K562 (cell line): ENCODE measurements around the gene ANKS1A. TPM values are rescaled to one million over a fixed set of nuclear protein-coding genes. Genes with fewer than 3 reads are reported as not detected.
A peak's percentile ranks its signal among the peaks of the same experiment; 100 is the strongest.

Experiments used
- ATAC-seq: fragments of 200-7000 bp; cut with Tn5 transposase; 3 replicates; pipeline ENCODE4 v1.9.1; 2020; ENCODE audit warnings: moderate library complexity
- BruUV-seq: library from RNA; stranded (reverse); fragments of 400-500 nt; replicated peaks from 2 replicates; lab custom pipeline; 2021; lab: Mats Ljungman, UMichigan
- CTCF ChIA-PET: fragments of 300-600 bp; formaldehyde crosslinking; extraction: SDS; loops from one replicate; lab custom pipeline; 2021; ENCODE audit warnings: low intra/inter-chr PET ratio; lab: Yijun Ruan, JAX
- POLR2A ChIA-PET: fragments of 300-600, 350-650 bp; sonication (Branson Sonifier 250); formaldehyde crosslinking; extraction: SDS; loops from one replicate; lab custom pipeline; 2021; ENCODE audit warnings: antibody characterized with exemption, inconsistent platforms; lab: Yijun Ruan, JAX
- DNase-seq, 4 experiments: peaks; one replicate each; pipeline versions ENCODE4 v3.0.0 to v3.0.0-alpha.2; 2011 to 2018; ENCODE audit warnings: low spot score in 3 of 4, mixed read lengths in 3 of 4; ENCODE audit errors: extremely low read depth in 1 of 4
- FAIRE-seq: peaks from 2 replicates; lab custom pipeline; 2011; peaks lifted over from hg19 to GRCh38; lab: Jason Lieb, UNC
- H2AFZ ChIP-seq: 2 replicates; pipeline ENCODE4 v1.6.0; 2011; ENCODE audit warnings: low read depth, low read length, control low read depth, inconsistent platforms
- H3K27ac ChIP-seq: fragments of 200-600 bp; 3 replicates; pipeline ENCODE4 v1.8.0; 2011; ENCODE audit warnings: low read depth, mild to moderate bottlenecking, control low read depth, inconsistent platforms, low read length, moderate library complexity, mixed read lengths; ENCODE audit errors: extremely low read depth
- H3K27me3 ChIP-seq, 2 experiments: fragments of 300-600 bp in 1 of 2; 2 replicates in 1 of 2; 3 replicates in 1 of 2; pipeline versions ENCODE4 v1.6.0 to v1.8.0; 2011; ENCODE audit warnings: inconsistent platforms in 2 of 2, low read length in 2 of 2, mild to moderate bottlenecking in 1 of 2, mixed read lengths in 1 of 2, moderate library complexity in 1 of 2; ENCODE audit not compliant: control insufficient read depth in 2 of 2, insufficient read depth in 2 of 2
- H3K36me3 ChIP-seq: fragments of 300-600 bp; 3 replicates; pipeline ENCODE4 v1.8.0; 2011; ENCODE audit warnings: mild to moderate bottlenecking, low read length, inconsistent platforms; ENCODE audit not compliant: control insufficient read depth, insufficient read depth
- H3K4me1 ChIP-seq, 2 experiments: fragments of 200-600 bp in 1 of 2; replicated peaks in 1 of 2; 2 replicates in 1 of 2; 3 replicates in 1 of 2; pipeline versions ENCODE4 v1.5.1 to v1.8.0; 2011; ENCODE audit warnings: inconsistent platforms in 2 of 2, low read length in 2 of 2, mild to moderate bottlenecking in 1 of 2, mixed read lengths in 1 of 2, moderate library complexity in 1 of 2; ENCODE audit not compliant: control insufficient read depth in 2 of 2, insufficient read depth in 2 of 2
- H3K4me2 ChIP-seq: 2 replicates; pipeline ENCODE4 v1.6.1; 2011; ENCODE audit warnings: low read length, control low read depth, inconsistent platforms, mixed read lengths; ENCODE audit not compliant: insufficient read depth
- H3K4me3 ChIP-seq: fragments of 200-600 bp; sonication (generic), shearing (Covaris generic); 2 replicates; pipeline ENCODE4 v1.5.1; 2016; ENCODE audit warnings: control low read depth, inconsistent platforms
- H3K79me2 ChIP-seq: fragments of 200-600 bp; 3 replicates; pipeline ENCODE4 v1.8.0; 2011; ENCODE audit warnings: low read length, inconsistent platforms; ENCODE audit not compliant: control insufficient read depth, insufficient read depth
- H3K9ac ChIP-seq, 2 experiments: 2 replicates each; pipeline versions ENCODE4 v1.6.0 to v1.6.1; 2011; ENCODE audit warnings: low read depth in 2 of 2, low read length in 2 of 2, control low read depth in 1 of 2, inconsistent platforms in 1 of 2, mild to moderate bottlenecking in 1 of 2, mixed read lengths in 1 of 2; ENCODE audit not compliant: insufficient read depth in 1 of 2
- H3K9me1 ChIP-seq: one replicate; pipeline ENCODE4 v1.6.0; 2011; ENCODE audit warnings: inconsistent platforms, mild to moderate bottlenecking, low read length, moderate library complexity; ENCODE audit not compliant: control insufficient read depth, insufficient read depth
- H3K9me3 ChIP-seq: replicated peaks from 2 replicates; pipeline ENCODE4 v1.5.1; 2011; ENCODE audit warnings: low read depth, low read length, inconsistent platforms; ENCODE audit not compliant: control insufficient read depth, insufficient read depth
- H4K20me1 ChIP-seq: replicated peaks from 2 replicates; pipeline ENCODE4 v1.6.1; 2011; ENCODE audit warnings: low read length, inconsistent platforms, mixed read lengths; ENCODE audit not compliant: control insufficient read depth, insufficient read depth
- CREB5 ChIP-seq: fragments of 250-450 bp; sonication (Bioruptor Pico); IDR thresholded peaks from 2 replicates; pipeline ENCODE4 v1.5.0; 2020; ENCODE audit warnings: mild to moderate bottlenecking
- CTCF ChIP-seq, 3 experiments: IDR thresholded peaks in 2 of 3; conservative IDR thresholded peaks in 1 of 3; 2 replicates each; pipeline ENCODE4 v1.5.1; 2011 to 2012; ENCODE audit warnings: low read length in 3 of 3, mild to moderate bottlenecking in 3 of 3, control low read depth in 2 of 3, improper control_type of control experiment in 1 of 3, inconsistent platforms in 1 of 3, low read depth in 1 of 3, mixed read lengths in 1 of 3, moderate library complexity in 1 of 3; ENCODE audit not compliant: insufficient read depth in 2 of 3
- RAD21 ChIP-seq, 2 experiments: fragments of 250-450 bp in 1 of 2; fragments of 450-650 bp in 1 of 2; sonication (Bioruptor Pico) in 1 of 2; formaldehyde crosslinking in 1 of 2; IDR thresholded peaks in 1 of 2; conservative IDR thresholded peaks in 1 of 2; 2 replicates each; pipeline versions ENCODE4 v1.4.0 to v1.8.0; 2020 to 2022; ENCODE audit warnings: mild to moderate bottlenecking in 2 of 2, moderate library complexity in 1 of 2
- WGBS: fragments of 100-300 bp; shearing (Covaris generic); methylation state at CpG from one replicate; pipeline ENCODE4 v1.1.6; 2016; ENCODE audit warnings: low coverage, mixed read lengths; ENCODE audit not compliant: insufficient coverage; ENCODE audit errors: missing lambda C conversion rate; 5-methylcytosine and 5-hydroxymethylcytosine counted together
- in situ Hi-C: fragments of 300-500 bp; cut with MboI; formaldehyde crosslinking; loops from 4 replicates; pipeline ENCODE4 v1.15.0; 2018; ENCODE audit warnings: inconsistent platforms, mixed read lengths
- intact Hi-C: fragments of 100-400 bp; cut with micrococcal nuclease; formaldehyde crosslinking; loops from 2 replicates; pipeline ENCODE4 v1.14.2; 2022
- polyA plus RNA-seq, 8 experiments: library from polyadenylated mRNA; depleted of rRNA in 4 of 8; stranded (reverse) in 5 of 8; unstranded in 3 of 8; fragments of >200 nt; fragmentation: Nextera tagmentation in 2 of 8; fragmentation: Illumina TruSeq in 1 of 8; extraction: Ambion mirVana in 2 of 8; extraction: Trizol in 1 of 8; gene quantifications; 2 replicates each; pipeline versions ENCODE4 v1.2.1 to v1.2.3, GENCODE V29; 2011 to 2014; ENCODE audit warnings: inconsistent platforms in 1 of 8, missing spikeins in 1 of 8
- total RNA-seq, 7 experiments: library from RNA; depleted of rRNA in 6 of 7; stranded (reverse); fragments of >200 nt in 6 of 7; fragmentation: Illumina TruSeq in 2 of 7; extraction: Trizol in 2 of 7; gene quantifications; 2 replicates each; pipeline versions ENCODE4 v1.2.1 to v1.2.3, GENCODE V29; 2011 to 2021; ENCODE audit warnings: low replicate concordance in 1 of 7

ANKS1A gene
- total and polyA plus RNA-seq, 9 of the 15 experiments (the other 6 are each of a cell fraction or from before 2014, with no cell fraction given), result 1.1 to 13.8 (median 5.3) TPM

DNA sequence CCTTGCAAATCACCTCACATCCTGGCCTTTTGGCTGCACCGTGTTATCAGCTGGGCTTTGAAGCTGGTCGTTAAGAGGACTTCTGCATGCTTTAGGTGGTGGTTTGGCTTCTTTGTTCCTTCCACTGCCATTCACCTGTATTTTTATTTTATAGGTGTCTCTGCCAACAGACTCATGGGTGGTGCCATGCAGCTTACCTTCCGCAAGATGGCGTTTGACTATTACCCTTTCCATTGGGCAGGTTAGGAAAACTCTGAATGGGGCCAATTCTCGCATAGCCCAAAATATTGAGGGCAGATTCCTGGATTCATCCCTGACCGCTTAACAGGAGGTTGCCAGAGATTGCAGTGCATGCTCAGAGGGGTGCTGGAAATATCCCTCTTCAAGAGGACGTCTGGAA lies 33.6 kb upstream of the ANKS1A start:
- intact Hi-C loops (no loop called here), in situ Hi-C loops (no loop called here)
- Histone ChIP-seq H3K27ac (no peak overlapping the region), H3K4me3 (no peak overlapping the region), H3K27me3 (no peaks in the 10 kb centered on the region), H3K9me1 (peaks cover 8% of the 10 kb centered on the region), H3K36me3 (peaks cover 83% of the 10 kb centered on the region), H3K9ac (no peak overlapping the region), H3K4me1 (peaks cover 0 to 15% of the 10 kb centered on the region in 2 experiments; a peak in 2 of 5 replicates), H4K20me1 (peaks cover 20% of the 10 kb centered on the region), H3K4me2 (no peak overlapping the region), H2AFZ (no peak overlapping the region), H3K9me3 (no peaks in the 10 kb centered on the region), H3K79me2 (peaks cover 1% of the 10 kb centered on the region; the same call in 1 of the 3 replicates)
- ATAC-seq (no peak), DNase-seq (no peak), FAIRE-seq (no peak)
- peak in 2 of 3 experiments; percentile 21 to 30; a peak in 1 of 6 replicates for TF ChIP-seq CTCF (IDR thresholded peaks at IDR 0.05 in 2 of 3, conservative IDR thresholded peaks at IDR 0.05 in 1 of 3; ENCODE audit: insufficient read depth in 2 of 3, low read depth in 1 of 3, low read length in 3 of 3)
- 0 out of 4 replicates have a peak, but pooled peaks of 1 of the 2 experiments have one; percentile 22 for TF ChIP-seq RAD21 (CRISPR knock-in tag; conservative IDR thresholded peaks at IDR 0.05 in 1 of 2, IDR thresholded peaks at IDR 0.05 in 1 of 2)
- TF ChIP-seq CREB5, result no peak
- CTCF ChIA-PET, result no interaction called here
- WGBS, result 77% methylated on average over 7 of the region's 7 CpGs
- POLR2A ChIA-PET, result interaction anchor here (1.5 kb wide), 1 partner anchor 12 kb away, joined by 3 read pairs; no protein-coding TSS in a partner anchor
- no TSS peak for BruUV-seq
